Measurements from ENCODE around the gene APBA2. TPM values are rescaled to one million over a fixed set of nuclear protein-coding genes. Genes with fewer than 3 reads are reported as not detected.

The APBA2 gene
- total and polyA plus RNA-seq, 12 donors = 0.16 to 0.85 (median 0.46) TPM

DNA sequence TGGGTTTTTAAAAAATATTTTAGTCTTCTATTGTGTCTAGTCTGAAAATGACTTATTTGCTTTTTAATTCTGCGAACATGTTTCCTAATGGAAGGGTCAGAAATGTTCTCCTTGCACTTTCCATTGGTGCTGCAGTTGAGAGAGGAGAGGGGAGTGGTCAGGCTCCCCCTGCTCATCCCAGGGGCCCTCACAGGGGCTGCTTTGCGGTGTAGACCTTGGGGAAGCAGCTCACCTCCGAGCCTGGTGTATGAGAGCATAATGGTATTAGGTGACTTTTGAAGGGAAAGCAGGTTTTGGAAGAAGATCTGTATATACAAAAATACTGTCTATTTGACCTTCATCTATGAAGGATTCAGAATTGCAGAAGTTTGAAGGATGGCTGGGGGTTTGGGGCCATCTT is 28.3 kb downstream of the APBA2 start:
- Histone ChIP-seq H3K36me3 (no peaks in the 10 kb centered on the region), H3K27ac (no peak overlapping the region), H3K9me3 (no peaks in the 10 kb centered on the region), H3K4me3 (no peak overlapping the region), H3K4me1 (no peaks in the 10 kb centered on the region), H3K27me3 (peaks cover 0 to 39% (median 11%) of the 10 kb centered on the region in 7 donors)
- 86 to 93% methylated on average over 3 of the region's 3 CpGs for WGBS, 2 donors
- intact Hi-C loops (cut with DNase I) = no loop called here
- ATAC-seq (no peak), DNase-seq (no peak)
- TF ChIP-seq, protein P1, sequence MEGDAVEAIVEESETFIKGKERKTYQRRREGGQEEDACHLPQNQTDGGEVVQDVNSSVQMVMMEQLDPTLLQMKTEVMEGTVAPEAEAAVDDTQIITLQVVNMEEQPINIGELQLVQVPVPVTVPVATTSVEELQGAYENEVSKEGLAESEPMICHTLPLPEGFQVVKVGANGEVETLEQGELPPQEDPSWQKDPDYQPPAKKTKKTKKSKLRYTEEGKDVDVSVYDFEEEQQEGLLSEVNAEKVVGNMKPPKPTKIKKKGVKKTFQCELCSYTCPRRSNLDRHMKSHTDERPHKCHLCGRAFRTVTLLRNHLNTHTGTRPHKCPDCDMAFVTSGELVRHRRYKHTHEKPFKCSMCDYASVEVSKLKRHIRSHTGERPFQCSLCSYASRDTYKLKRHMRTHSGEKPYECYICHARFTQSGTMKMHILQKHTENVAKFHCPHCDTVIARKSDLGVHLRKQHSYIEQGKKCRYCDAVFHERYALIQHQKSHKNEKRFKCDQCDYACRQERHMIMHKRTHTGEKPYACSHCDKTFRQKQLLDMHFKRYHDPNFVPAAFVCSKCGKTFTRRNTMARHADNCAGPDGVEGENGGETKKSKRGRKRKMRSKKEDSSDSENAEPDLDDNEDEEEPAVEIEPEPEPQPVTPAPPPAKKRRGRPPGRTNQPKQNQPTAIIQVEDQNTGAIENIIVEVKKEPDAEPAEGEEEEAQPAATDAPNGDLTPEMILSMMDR (IDR thresholded peaks at IDR 0.05) = no peak

DNA sequence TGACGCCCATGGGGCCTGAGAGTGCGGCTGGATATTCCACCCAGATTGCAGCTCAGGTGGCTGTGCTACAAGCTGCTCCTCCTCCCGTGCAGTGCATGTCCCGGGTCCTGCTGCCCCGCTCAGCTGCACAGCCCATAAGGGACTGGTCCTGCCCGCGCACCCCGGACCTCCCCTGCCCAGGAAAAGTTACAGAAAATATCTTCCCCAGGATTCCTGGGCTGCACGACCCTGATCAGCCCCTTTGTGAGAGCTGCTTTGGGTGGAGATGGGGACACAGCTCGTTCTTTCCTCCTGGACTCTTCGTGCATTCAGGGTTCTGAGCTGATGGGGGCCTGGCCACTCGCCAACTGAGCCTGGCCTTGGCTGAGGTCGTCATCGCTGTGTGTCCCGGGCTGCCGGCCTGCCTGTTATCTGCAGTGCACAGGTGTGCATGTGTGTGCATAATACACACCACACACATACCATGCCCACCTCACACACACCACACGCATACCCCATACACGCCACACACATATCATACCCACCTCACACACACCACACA is 28.8 kb downstream of the APBA2 start:
- Histone ChIP-seq H3K4me1 (no peaks in the 10 kb centered on the region), H3K36me3 (no peaks in the 10 kb centered on the region), H3K9me3 (no peaks in the 10 kb centered on the region), H3K27ac (no peak overlapping the region), H3K4me3 (no peak overlapping the region), H3K27me3 (peaks cover 0 to 44% (median 16%) of the 10 kb centered on the region in 7 donors)
- TF ChIP-seq, protein P1 (IDR thresholded peaks at IDR 0.05) = no peak
- DNase-seq (no peak), ATAC-seq (no peak)
- intact Hi-C loops (cut with DNase I) = no loop called here
- 67 to 70% methylated on average over 18 of the region's 18 CpGs for WGBS, 2 donors

DNA sequence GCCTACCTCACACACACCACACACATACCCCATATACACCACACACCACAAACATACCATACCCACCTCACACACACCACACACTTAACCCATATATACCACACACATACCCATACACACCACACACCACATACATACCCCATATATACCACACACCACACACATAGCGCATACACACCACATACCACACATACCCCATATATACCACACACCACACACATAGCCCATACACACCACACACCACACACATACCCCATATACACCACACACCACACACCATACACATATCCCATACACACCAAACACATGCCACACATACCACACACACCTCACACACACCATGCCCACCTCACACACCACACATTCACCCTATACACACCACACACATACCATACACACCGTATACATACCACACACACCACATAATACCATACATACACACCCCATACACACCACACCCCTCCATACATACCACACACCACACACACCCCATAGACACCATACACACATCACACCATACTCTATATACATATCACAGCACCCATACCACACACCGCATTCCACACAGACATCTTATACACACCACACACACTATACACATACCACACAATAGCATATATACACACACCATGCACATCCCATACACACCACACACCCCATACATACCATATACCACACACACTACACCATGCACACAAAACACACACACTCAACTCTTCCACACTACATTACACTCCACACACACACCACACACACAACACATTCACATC is 29.5 kb downstream of the APBA2 start:
- peak in 4 of 8 donors; percentile 14 to 61 (median 26) for ATAC-seq
- TF ChIP-seq, protein P1 (IDR thresholded peaks at IDR 0.05) = no peak
- H3K4me3 ChIP-seq = no peak overlapping the region
- no peaks in the 10 kb centered on the region for H3K4me1 ChIP-seq
- no peak for DNase-seq
- peaks cover 0 to 49% (median 20%) of the 10 kb centered on the region in 7 donors for H3K27me3 ChIP-seq
- no peaks in the 10 kb centered on the region for H3K9me3 ChIP-seq
- no peaks in the 10 kb centered on the region for H3K36me3 ChIP-seq
- H3K27ac ChIP-seq = no peak overlapping the region
- 94 to 97% methylated on average over 3 of the region's 3 CpGs for WGBS, 2 donors
- intact Hi-C loops (cut with DNase I) = no loop called here

DNA sequence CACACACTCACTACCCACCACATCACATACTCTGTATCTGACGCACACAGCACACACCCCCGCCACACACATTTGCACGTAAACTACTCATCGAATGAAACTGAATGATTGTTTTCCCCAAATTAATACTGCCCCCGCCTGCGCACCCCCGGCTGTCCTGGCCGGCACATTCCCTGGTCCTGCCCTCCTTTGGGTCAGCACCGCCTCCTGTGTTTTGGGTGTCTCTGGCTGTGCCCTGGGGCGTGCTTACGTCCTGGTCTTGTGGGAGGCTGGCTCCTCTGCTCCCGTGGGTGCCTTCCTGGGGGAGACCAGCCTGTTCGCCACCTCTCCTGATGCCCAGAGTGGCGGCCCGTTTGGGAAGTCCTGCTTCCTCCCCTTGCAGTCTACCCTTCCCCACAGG is 30.2 kb downstream of the APBA2 start:
- no peak overlapping the region for H3K27ac ChIP-seq
- 90 to 93% methylated on average over 15 of the region's 15 CpGs for WGBS, 2 donors
- ATAC-seq (no peak), DNase-seq (no peak)
- H3K4me3 ChIP-seq = no peak overlapping the region
- intact Hi-C loops (cut with DNase I) = no loop called here
- H3K36me3 ChIP-seq = no peaks in the 10 kb centered on the region
- peaks cover 0 to 53% (median 20%) of the 10 kb centered on the region in 7 donors for H3K27me3 ChIP-seq
- H3K9me3 ChIP-seq = no peaks in the 10 kb centered on the region
- no peaks in the 10 kb centered on the region for H3K4me1 ChIP-seq
- TF ChIP-seq, protein P1 (IDR thresholded peaks at IDR 0.05) = no peak

All from heart right ventricle (tissue), 16 donors.